8988T (cell line): ENCODE results near the gene SBK1.
"Not testable (repeated sequence)": the region's sequence is repeated elsewhere in the genome, so short reads cannot be mapped to it uniquely, and the experiment has no call there.

ENCODE experiments used
- DNase-seq: peaks from one replicate; pipeline ENCODE4 v3.0.0; 2011

The SBK1 gene

DNA sequence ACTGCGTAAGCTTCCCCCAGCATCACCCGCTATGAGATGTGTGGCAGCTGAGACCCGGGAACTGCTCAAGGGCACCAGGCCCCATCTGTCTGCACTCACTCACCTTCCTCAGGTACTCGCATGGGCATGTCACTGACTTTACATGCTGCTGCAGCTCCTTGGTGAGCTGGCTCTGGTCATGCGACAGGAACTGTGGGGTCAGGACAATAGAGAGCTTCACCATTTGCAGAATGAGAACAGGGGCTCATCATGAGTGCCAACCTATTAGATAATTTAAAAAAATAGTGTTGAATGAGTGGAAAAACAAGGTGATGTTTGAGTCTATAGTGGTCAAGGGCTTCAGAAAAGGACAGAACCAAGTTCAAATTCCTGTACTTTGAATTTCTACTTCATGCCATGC is 70.3 kb downstream of the SBK1 start:
- not testable (repeated sequence) for DNase-seq

DNA sequence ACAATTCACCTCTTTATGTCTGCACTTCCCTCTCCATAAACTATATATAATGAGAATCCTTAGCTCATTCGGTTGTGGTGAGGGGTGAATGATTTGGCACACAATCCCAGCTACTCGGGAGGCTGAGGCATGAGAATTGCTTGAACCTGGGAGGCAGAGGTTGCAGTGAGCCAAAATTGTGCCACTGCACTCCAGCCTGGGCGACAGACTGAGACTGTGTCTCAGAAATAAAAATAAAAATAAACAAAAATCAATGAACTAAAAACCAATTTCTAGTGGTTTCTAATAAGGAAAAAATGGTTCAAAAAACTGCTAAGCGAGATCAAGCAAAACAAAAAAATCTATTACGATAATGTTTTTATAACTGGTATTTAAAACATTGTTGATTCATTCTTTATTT is 71.1 kb downstream of the SBK1 start, which contains the start of gene NPIPB6:
Gene NPIPB6 (minus strand): TSS at position 101 of the 400 bp plus-strand sequence. CDS start 686 bp downstream, outside the sequence.
- not testable (repeated sequence) for DNase-seq

DNA sequence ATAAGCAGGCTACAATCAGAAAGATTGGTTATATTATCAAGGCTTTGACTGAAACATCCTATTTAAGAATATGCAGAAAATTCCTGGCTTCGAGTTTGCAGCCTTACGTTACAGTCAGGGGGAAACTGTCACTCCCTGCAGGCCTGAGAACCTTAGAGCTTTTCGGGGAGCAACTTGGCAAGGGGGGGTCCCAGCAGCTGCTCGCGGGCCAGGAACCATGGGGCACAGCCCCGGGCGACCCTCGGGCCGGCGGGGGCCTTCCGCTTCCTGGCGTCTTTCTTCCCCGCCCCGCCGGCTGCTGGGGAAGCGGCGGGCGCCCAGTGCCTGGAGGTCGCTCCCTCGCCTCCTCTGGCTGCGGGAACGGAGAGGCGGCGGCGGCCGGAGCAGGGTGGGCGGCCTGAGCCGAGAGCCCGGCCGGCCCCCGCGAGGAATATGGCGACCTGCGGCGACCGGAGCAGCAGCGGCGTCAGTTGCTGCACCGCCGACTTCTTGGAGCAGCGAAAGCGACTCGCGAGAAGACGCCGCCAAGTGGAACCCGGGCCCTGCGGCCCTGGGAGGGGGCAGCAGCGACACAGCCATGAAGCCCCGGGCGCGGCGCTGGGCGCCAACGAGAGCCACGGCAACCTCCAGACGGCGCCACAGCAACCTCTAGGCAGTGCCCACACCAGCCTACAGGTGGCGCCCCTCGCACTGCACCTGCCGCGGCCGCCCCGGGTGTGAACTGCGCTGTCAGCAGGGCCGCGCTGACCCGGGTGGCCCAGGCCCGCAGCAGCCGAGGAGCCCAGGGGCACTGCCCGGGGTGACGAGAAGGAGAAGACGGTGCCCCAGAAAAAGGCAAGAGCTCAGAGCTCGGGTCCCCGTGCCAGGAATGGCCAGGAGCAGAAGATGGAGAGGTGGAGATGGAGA is 72.2 kb downstream of the SBK1 start:
- DNase-seq: not testable (repeated sequence)

DNA sequence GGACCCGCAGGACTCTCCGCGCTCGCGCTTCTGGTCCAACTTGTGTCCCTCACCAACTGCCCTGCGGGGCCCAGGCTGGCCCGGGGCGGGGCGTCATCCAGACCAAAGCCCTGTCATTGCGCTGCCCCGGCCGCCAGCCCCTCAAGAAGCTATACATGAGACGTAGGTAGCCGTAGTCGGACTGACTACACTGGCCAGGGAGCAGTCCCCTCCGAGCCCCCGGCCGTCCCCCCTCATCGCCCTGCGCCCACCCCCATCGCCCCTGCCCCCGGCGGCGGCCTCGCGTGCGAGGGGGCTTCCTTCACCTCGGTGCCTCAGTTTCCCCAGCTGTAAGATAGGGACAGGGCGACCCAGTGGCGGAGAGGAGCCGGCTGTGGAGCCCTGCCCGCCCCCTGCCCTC is 75.6 kb downstream of the SBK1 start:
- not testable (repeated sequence) for DNase-seq
